PC-3 (cell line): Measurements from ENCODE around the gene CHML. TPM values are rescaled to one million over a fixed set of nuclear protein-coding genes. Genes with fewer than 3 reads are reported as not detected.

Source experiments
- ATAC-seq: fragments of 200-7000 bp; cut with Tn5 transposase; 2 replicates; pipeline ENCODE4 v1.9.1; 2020; ENCODE audit warnings: mild to moderate bottlenecking, moderate library complexity
- BruUV-seq: library from RNA; stranded (reverse); fragments of 400-500 nt; replicated peaks from 2 replicates; lab custom pipeline; 2021; lab: Mats Ljungman, UMichigan
- CTCF ChIA-PET: fragments of 300-600 bp; sonication (Branson Sonifier 250); formaldehyde crosslinking; loops from one replicate; lab custom pipeline; 2022; ENCODE audit warnings: antibody characterized with exemption; lab: Charles Lee
- POLR2A ChIA-PET: fragments of 300-600 bp; sonication (Branson Sonifier 250); formaldehyde crosslinking; loops from one replicate; lab custom pipeline; 2022; ENCODE audit warnings: antibody characterized with exemption; ENCODE audit not compliant: unreplicated experiment; lab: Charles Lee
- DNase-seq: peaks from one replicate; pipeline ENCODE4 v3.0.0-alpha.2; 2015
- H2AFZ ChIP-seq: fragments of 300-600 bp; sonication (generic); 2 replicates; pipeline ENCODE4 v1.6.0; 2016; ENCODE audit warnings: antibody characterized with exemption, low read length
- H3F3A ChIP-seq: fragments of 300-600 bp; sonication (generic); one replicate; pipeline ENCODE4 v1.6.0; 2017; ENCODE audit warnings: antibody characterized with exemption, low read length, control low read depth, mild to moderate bottlenecking; ENCODE audit not compliant: unreplicated experiment
- H3K27ac ChIP-seq: fragments of 300-600 bp; sonication (generic); 2 replicates; pipeline ENCODE4 v1.5.1; 2016; ENCODE audit warnings: mild to moderate bottlenecking, low read length
- H3K27me3 ChIP-seq: fragments of 300-600 bp; sonication (generic); 2 replicates; pipeline ENCODE4 v1.6.1; 2016; ENCODE audit warnings: low read length, mixed read lengths
- H3K36me3 ChIP-seq: fragments of 300-600 bp; sonication (generic); 2 replicates; pipeline ENCODE4 v1.6.1; 2016; ENCODE audit warnings: low read depth, mixed run types, low read length, mixed read lengths
- H3K4me1 ChIP-seq: fragments of 300-600 bp; sonication (generic); 2 replicates; pipeline ENCODE4 v1.5.1; 2016; ENCODE audit warnings: low read length; ENCODE audit not compliant: insufficient read depth
- H3K4me2 ChIP-seq: fragments of 300-600 bp; sonication (generic); 2 replicates; pipeline ENCODE4 v1.6.0; 2016; ENCODE audit warnings: low read length
- H3K4me3 ChIP-seq: fragments of 300-600 bp; sonication (generic); 2 replicates; pipeline ENCODE4 v1.5.1; 2016; ENCODE audit warnings: mild to moderate bottlenecking, low read length, mixed read lengths
- H3K79me2 ChIP-seq: fragments of 300-600 bp; sonication (generic); 2 replicates; pipeline ENCODE4 v1.6.1; 2017; ENCODE audit warnings: low read length, mixed read lengths
- H3K9ac ChIP-seq: fragments of 300-600 bp; sonication (generic); 2 replicates; pipeline ENCODE4 v1.6.0; 2016; ENCODE audit warnings: mild to moderate bottlenecking, low read length
- H3K9me2 ChIP-seq: fragments of 300-600 bp; sonication (generic); replicated peaks from 2 replicates; pipeline ENCODE4 v1.6.1; 2016; ENCODE audit warnings: mixed run types, low read length, mixed read lengths
- H3K9me3 ChIP-seq: fragments of 300-600 bp; sonication (generic); 2 replicates; pipeline ENCODE4 v1.6.1; 2016; ENCODE audit warnings: low read length, mixed read lengths
- H4K20me1 ChIP-seq: fragments of 300-600 bp; sonication (generic); 2 replicates; pipeline ENCODE4 v1.6.1; 2016; ENCODE audit warnings: low read length, mixed read lengths
- EZH2 ChIP-seq: fragments of 300-600 bp; sonication (generic); IDR thresholded peaks from one replicate; pipeline ENCODE4 v1.6.1; 2017; ENCODE audit warnings: antibody characterized with exemption, mild to moderate bottlenecking, low read length; ENCODE audit not compliant: unreplicated experiment
- EZH2phosphoT487 ChIP-seq: fragments of 300-600 bp; sonication (generic); IDR thresholded peaks from 2 replicates; pipeline ENCODE4 v1.6.1; 2018; ENCODE audit warnings: mild to moderate bottlenecking, antibody characterized with exemption, low read length, borderline replicate concordance
- intact Hi-C: fragments of 100-400 bp; cut with micrococcal nuclease; formaldehyde crosslinking; loops from 2 replicates; pipeline ENCODE4 v1.9.0; 2023
- total RNA-seq: library from RNA; depleted of rRNA; stranded (reverse); fragments of >200 nt; gene quantifications from 2 replicates; pipeline ENCODE4 v1.2.3, GENCODE V29; 2014
- TF ChIP-seq, protein P1 (sequence below): fragments of 300-600 bp; sonication (generic); conservative IDR thresholded peaks from 2 replicates; pipeline ENCODE4 v1.5.1; 2017; ENCODE audit warnings: antibody characterized with exemption, low read depth, mild to moderate bottlenecking, low read length

Gene CHML
- total RNA-seq, 1 experiment from 2014 or later = 68.6 TPM

DNA sequence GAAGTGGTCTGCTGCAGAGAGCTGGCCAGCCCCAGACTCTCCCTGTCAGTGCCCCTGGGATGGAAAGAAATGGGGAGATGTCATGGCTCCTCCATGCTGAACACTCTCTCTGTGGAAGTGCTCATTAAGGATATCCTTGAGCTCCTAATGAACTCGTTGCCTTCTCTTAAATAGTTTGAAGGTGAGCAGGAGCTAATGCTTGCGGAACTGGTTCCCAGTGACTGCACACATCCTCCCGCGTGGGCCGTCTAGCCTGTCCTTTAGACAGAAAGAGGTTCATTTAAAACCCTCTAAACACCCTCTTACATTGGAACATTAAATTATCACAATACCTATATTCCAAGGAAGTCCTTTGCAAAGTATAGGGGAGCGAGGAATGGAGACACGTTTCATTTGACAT is 6.0 kb upstream of the CHML start:
- Histone ChIP-seq H3K4me3 (no peak overlapping the region), H3K9me3 (no peaks in the 10 kb centered on the region), H4K20me1 (no peaks in the 10 kb centered on the region), H2AFZ (no peak overlapping the region), H3F3A (peaks cover 4% of the 10 kb centered on the region), H3K9me2 (no peaks in the 10 kb centered on the region), H3K79me2 (no peaks in the 10 kb centered on the region), H3K27me3 (no peaks in the 10 kb centered on the region), H3K27ac (no peak overlapping the region), H3K4me1 (peaks cover 14% of the 10 kb centered on the region), H3K4me2 (no peak overlapping the region), H3K9ac (no peak overlapping the region), H3K36me3 (no peaks in the 10 kb centered on the region)
- intact Hi-C loops = no loop called here
- DNase-seq (no peak), ATAC-seq (no peak)
- TF ChIP-seq EZH2 = no peak
- TF ChIP-seq, protein P1, sequence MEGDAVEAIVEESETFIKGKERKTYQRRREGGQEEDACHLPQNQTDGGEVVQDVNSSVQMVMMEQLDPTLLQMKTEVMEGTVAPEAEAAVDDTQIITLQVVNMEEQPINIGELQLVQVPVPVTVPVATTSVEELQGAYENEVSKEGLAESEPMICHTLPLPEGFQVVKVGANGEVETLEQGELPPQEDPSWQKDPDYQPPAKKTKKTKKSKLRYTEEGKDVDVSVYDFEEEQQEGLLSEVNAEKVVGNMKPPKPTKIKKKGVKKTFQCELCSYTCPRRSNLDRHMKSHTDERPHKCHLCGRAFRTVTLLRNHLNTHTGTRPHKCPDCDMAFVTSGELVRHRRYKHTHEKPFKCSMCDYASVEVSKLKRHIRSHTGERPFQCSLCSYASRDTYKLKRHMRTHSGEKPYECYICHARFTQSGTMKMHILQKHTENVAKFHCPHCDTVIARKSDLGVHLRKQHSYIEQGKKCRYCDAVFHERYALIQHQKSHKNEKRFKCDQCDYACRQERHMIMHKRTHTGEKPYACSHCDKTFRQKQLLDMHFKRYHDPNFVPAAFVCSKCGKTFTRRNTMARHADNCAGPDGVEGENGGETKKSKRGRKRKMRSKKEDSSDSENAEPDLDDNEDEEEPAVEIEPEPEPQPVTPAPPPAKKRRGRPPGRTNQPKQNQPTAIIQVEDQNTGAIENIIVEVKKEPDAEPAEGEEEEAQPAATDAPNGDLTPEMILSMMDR = no peak
- TF ChIP-seq EZH2phosphoT487 = no peak
- POLR2A ChIA-PET = interaction anchor here (0.5 kb wide), 1 partner anchor 17 kb away, joined by 3 read pairs; no protein-coding TSS in a partner anchor
- CTCF ChIA-PET = interaction anchor here (0.7 kb wide), 1 partner anchor 746 kb away, joined by 5 read pairs; no protein-coding TSS in a partner anchor
- no TSS peak for BruUV-seq

DNA sequence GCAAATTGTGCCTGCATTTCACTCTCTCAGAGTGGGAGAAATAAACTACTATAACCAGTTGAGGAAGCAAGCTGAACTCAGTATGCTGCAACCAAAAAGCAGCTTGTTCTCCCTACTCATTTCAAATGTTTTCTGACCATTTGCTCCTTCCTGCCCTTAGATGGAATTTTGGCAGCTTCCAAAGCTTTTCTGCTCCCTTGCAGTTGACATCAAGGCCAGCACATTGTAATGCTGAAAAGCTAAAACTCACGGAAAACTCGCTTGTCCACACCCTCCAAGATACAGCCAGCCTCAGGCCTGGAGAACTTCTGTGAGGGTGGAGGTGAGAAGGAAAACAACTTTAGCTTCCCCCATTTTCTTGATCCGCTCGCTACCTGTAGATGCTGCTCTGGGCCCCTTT is 5.0 kb upstream of the CHML start:
- H3K27ac ChIP-seq = no peak overlapping the region
- no TSS peak for BruUV-seq
- ChIA-PET POLR2A (interaction anchor here (0.6 to 0.9 kb wide), 2 partner anchors 172 to 1332 kb away, joined by 3 to 4 read pairs; no protein-coding TSS in a partner anchor), CTCF (interaction anchor here (0.6 kb wide), 1 partner anchor 157 kb away, joined by 4 read pairs; no protein-coding TSS in a partner anchor)
- no peaks in the 10 kb centered on the region for H3K79me2 ChIP-seq
- intact Hi-C loops = no loop called here
- H3K9me2 ChIP-seq = no peaks in the 10 kb centered on the region
- peaks cover 8% of the 10 kb centered on the region for H3F3A ChIP-seq
- no peaks in the 10 kb centered on the region for H4K20me1 ChIP-seq
- no peak overlapping the region for H3K4me2 ChIP-seq
- no peaks in the 10 kb centered on the region for H3K9me3 ChIP-seq
- H3K27me3 ChIP-seq = no peaks in the 10 kb centered on the region
- TF ChIP-seq, protein P1 = no peak
- TF ChIP-seq EZH2 = no peak
- no peak for TF ChIP-seq EZH2phosphoT487
- no peak for DNase-seq
- ATAC-seq = no peak
- H3K4me1 ChIP-seq = peaks cover 23% of the 10 kb centered on the region
- no peak overlapping the region for H3K9ac ChIP-seq
- H3K4me3 ChIP-seq = no peak overlapping the region
- no peaks in the 10 kb centered on the region for H3K36me3 ChIP-seq
- no peak overlapping the region for H2AFZ ChIP-seq

DNA sequence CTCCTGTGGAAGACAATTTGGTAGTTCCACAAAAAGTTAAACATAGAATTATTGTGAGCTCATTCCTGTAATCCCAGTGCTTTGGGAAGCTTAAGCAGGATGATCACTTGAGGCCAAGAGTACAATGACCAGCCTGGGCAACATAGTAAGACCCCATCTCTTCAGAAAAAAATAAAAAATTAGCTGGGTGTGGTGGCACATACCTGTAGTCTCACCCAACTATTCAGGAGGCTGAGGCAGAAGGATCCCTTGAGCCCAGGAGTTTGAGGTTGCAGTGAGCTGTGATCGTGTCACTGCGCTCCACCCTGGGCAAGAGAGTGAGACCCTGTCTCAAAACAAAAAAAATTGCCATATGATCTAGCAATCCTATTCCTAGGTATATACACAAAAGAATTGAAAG is 4.1 kb upstream of the CHML start:
- no peaks in the 10 kb centered on the region for H3K9me3 ChIP-seq
- POLR2A ChIA-PET = interaction anchor here (0.6 kb wide), 1 partner anchor 73 kb away, joined by 3 read pairs; no protein-coding TSS in a partner anchor
- intact Hi-C loops = no loop called here
- H3K4me1 ChIP-seq = peaks cover 23% of the 10 kb centered on the region
- no peak overlapping the region for H3K4me2 ChIP-seq
- CTCF ChIA-PET = no interaction called here
- ATAC-seq (no peak), DNase-seq (no peak)
- H3K4me3 ChIP-seq = no peak overlapping the region
- peaks cover 6% of the 10 kb centered on the region for H3K79me2 ChIP-seq
- H3K27me3 ChIP-seq = no peaks in the 10 kb centered on the region
- BruUV-seq = no TSS peak
- no peak overlapping the region for H3K27ac ChIP-seq
- TF ChIP-seq EZH2phosphoT487 (no peak), EZH2 (no peak)
- TF ChIP-seq, protein P1 = no peak
- H3K36me3 ChIP-seq = no peaks in the 10 kb centered on the region
- H3K9ac ChIP-seq = no peak overlapping the region
- no peaks in the 10 kb centered on the region for H3K9me2 ChIP-seq
- peaks cover 8% of the 10 kb centered on the region for H3F3A ChIP-seq
- H2AFZ ChIP-seq = no peak overlapping the region
- H4K20me1 ChIP-seq = no peaks in the 10 kb centered on the region
